Stimulated activated CD4-positive, alpha-beta T cell treated with anti-CD3 and anti-CD28 coated beads, Interleukin-1b, Interleukin-23, amount 100 ng/mL, for 1 hour (primary cell): ENCODE data around the gene ADGRG1.
"Not testable (repeated sequence)": the region's sequence is repeated elsewhere in the genome, so short reads cannot be mapped to it uniquely, and the experiment has no call there.

Experiments used
- DNase-seq, 2 donors: peaks; one replicate each; pipeline ENCODE4 v3.0.0-alpha.2; 2020; ENCODE audit warnings: low read depth in 2 of 2

Gene ADGRG1

DNA sequence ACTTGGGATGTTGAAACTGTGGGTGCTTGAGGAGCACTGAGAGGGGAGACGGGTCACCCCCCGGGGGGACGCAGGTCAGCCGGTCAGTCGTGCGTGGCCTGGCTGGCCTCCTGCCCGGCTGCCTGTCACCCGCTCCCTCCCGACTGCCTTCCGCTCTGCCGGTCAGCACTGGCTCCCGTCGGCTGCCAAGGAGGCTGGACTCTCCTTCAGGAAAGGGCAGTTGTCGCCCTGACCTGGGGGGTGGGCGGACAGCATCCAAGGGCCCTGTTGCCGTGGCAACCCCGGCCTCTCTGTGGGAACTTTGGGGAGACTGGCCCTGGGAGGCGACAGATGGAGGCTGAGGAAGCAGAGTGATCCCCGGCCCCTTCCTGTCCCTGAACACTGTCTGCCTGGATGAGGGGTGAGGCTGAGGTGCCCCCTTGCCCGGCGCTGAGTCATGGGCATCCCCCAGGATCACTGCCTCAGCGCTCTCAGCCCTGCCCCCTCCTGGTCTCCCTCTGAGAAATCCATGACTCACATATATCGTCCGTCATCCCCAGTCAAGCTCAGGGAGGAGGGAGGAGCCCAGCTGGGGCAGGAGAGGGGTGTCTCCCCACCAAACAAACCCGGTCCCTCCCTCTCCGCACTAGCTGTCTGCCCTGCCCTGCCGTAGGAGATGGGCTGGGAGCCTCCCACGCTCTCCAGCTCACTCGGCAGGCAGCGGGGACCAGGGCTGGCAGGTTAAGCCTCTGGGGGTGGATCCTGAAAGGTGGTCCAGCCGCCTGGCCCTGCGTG lies at the start of gene ADGRG1:
ADGRG1 (plus strand) TSS at position 623 of the 774 bp plus-strand sequence. CDS start 21,658 bp downstream, outside the sequence.
- DNase-seq, result peak in 1 of 2 donors; percentile 15

DNA sequence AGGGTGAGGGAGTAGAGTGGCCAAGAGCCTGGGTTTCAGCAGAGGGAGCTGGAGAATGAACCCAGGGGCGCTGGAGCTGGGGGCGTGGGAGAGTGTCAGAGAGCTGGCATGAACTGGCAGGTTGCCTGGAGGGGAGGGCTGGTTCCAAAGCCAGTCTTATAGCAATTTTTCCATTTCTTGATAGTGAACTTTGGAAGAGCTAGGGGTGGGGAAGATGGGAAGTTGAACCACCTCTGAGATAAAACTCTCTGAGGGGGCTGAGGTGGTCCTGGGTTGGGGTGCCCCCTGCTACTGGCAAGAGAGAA lies 49.1 kb upstream of the ADGRG1 start:
- DNase-seq, result no peak

DNA sequence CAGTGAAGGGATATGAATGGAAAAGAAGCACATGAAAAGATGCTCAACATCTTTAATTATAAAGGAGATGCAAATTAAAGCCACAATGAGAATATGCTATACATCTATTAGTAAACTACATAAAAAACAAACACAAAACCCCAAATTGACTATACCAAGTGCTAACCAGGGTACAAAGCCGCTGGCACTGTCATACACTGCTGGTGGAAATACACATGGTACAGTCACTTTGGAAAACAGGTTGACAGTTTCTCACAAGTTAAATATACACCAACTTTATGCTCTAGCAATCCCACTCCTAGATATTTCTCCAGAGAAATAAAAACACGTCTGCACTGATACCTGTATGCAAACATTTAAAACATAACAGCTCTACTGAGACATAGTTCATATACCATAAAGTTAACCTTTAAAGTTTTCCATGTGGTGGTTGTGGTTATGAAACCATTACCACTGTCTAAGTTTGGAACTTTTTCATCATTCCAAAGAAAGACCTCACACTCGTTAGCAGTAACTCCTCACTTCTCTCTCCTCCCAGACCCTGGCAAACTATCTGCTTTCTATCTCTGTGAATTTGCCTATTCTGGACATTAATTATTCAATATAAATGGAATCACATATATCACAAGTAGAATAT lies 43.3 kb upstream of the ADGRG1 start:
- no peak for DNase-seq

DNA sequence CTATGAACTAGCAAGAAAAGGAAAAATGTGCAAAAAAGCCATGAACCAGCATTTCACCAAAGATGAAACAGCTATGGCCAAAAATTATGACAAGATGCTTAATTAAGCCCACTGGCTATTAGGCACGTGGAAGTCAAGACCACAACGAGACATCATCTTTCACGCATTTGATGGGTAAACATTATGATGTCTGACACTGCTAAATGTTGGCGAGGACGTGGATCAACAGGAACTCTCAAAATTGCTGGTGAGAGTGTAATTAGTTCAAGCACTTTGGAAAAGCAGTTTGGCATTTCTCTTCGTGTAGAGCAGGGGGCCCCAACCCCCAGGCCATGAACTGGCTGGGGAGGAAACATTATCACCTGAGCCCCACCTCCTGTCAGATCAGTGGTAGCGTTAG lies 39.6 kb upstream of the ADGRG1 start:
- DNase-seq, result no peak

DNA sequence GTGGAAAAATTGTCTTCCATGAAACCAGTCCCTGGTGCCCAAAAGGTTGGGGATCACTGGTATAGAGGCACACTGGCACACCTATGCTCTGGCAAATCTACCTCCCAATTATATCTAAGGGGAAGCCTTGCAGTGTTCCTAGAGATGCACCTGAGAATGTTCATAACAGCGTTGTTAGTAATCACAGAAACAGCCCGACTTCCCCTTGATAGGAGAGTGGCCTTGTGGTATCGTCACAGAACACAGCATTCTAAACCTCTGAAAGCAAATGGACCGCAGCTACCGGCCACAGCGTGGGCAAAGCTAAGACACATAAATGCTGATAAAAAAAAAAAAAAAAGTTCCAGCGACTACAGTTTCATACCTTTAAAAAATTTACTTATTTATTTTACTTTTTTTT lies 39.1 kb upstream of the ADGRG1 start:
- no peak for DNase-seq

DNA sequence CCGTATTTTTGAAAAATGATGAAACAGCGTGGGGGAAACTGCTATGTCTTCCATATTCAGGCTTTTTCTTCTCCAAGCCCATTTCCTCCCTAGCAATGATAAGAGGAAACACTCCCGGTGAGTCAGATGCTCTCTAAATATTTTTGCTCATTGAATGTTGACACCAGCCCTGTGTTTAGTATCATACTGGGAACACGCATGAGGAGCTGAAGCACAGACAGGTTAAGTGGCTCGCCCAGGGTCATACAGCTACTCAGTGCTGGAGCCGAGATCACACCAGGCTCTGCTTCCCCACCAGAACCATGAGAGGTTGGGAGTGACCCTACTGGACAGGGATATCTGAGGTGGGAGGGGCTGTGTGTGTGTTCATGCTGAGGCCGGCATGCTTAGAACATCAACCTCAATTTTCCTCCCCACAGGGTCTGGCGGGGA lies 37.8 kb upstream of the ADGRG1 start:
- no peak for DNase-seq

DNA sequence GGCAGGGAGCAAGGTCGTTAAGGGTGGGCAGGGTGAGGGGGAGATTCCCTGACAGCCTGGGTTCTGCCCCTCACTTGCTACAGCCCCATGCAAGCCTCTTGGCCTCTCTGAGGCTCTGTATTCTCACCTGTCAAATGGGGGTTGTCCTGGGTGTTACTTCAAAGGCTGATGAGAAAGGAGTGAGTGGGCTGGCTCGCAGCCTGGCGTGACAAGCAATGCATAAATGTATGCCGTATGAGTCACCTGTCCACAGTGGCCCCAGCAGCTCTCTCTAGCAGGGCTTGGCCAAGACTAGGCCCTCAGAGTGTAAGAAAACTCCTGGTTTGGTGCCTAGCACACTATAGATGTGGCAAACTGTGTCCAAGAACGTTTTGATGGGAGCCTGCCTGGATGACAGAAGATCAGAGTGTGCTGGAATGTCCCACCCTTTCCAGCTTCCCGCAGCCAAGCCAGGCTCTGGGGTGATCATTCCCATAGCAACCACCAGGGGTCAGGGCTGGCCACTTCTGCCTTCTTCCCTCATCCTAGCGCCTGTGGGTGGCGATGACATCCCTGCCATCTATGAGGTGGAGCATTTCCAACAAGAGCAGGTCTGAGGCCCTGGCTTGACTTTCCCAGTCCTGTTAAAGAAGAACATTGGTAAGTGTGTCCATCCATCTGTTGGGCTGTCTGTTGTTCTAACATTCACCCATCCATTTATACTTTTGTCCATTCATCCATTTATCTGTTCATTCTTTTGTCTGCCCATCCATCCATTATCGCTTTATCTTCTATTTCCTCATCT lies 37.2 kb upstream of the ADGRG1 start:
- peak in 1 of 2 donors; percentile 37 for DNase-seq

DNA sequence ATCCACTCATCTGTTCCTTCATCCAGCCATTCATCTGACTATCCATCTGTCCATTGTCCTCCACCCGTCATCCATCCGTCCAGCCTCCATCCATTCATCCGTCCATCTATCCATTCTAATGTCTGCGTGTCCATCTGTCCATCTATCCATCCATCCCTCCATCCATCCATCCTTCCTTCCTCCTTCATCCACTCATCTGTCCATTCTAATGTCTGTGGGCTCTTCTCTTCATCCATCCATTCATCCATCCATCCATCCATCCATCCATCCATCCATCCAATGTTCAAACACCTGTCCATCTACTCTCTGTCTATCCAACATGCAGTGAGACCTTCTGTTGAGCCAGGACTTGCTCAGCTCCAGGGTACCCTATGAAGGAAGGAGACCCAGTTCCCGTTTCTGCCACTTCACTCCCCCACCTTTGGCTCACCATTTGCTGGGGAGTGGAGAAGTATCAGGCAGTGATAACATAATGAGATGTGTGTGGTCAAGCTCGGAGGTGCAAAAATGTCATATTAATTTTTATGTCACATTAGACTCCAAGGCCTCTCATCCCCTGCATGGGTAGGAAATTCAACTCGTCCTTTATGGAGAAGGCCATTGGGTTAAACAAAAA lies 36.5 kb upstream of the ADGRG1 start:
- no peak for DNase-seq

DNA sequence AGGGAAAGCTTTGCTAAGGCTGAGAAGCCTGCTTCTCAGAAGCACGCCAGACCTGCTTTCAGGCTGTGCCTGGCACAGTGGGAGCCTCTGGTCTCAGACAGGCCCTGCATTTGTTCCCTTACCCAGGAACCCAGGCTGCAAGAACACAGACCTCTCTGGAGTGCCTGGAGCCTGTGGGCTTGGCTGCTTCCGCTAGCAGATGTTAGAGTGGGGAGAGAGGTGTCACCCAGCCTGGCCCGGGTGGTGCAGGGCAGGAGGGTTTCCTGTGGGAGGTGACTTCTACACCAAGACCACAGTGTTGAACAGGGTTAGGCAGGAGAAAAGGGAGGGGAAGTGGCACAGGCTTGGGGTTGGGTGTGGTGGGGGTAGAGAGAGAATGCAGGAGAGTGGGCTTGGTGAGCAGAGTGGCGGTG lies 35.8 kb upstream of the ADGRG1 start:
- no peak for DNase-seq

DNA sequence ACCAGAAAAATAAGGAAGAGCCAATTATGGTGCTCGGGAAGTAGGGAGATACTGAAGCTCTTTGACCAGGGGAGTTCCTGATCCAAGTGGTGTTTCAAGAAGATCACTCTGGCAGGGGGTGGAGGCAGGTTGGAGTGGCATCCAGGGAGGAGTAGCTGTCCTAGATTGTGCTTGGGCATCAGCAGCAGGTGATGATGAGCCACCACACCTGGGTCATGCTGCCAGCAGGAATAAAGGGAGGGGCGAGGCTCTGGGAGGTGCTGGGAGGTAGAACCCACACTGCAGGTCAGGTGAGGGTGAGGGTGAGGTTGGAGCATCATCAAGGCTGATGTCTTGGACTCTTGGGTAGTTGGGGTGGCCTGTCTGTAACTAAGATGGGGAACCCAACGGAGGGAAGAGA lies 35.4 kb upstream of the ADGRG1 start:
- no peak for DNase-seq

DNA sequence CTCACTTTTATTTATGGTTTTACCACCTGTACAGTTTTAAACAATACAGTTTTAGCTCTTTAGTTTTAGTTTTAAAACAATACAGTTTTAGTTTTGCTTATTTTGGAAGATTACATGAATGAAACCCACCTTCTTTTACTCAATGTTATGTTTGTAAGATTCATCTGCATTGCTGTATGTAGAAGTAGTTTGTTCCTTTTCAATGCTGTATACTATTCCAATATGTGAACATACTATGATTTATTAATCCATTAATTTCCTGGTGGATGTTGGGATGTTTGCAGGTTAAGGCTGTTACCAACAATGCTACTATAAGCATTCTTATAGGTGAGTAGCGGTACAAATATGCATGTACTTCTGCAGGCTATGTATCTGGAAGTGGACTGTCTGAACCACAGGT lies 34.4 kb upstream of the ADGRG1 start:
- no peak for DNase-seq

DNA sequence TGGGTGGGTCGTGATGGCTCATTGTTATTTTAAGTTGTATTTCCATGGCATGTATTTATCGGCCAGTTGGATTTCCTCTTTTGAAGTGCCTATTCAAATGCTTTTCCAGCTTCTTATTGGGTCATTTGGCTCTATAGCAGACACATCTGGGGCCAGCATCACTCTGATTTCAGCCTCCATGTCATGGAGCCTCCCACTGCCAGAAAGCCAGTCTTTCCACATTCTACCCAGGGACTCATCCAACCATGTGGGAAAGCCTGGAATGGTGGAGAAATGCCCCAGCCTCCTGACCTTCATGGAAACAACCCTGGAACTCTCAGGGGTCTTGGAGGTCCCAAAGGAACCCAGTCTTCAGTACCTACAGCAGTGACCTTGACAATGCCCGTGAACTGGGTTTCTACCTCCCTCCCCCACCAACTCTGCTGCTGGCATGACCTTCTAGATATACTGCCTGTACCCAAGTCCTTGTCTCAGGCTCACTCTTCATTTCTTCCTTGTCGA lies 33.8 kb upstream of the ADGRG1 start:
- no peak for DNase-seq

DNA sequence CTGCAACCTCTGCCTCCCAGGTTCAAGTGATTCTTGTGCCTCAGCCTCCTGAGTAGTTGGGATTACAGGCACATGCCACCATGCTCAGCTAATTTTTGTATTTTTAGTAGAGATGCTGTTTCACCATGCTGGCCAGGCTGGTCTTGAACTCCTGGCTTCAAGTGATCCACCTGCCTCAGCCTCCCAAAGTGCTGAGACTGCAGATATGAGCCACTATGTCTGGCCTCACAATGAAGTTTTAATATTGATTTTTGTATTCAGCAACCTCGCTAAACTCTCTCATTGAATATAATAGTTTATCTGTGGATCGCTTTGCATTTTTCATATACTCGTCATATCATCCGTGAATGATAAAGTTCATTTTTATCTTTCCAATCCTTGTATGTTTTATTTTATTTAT lies 32.2 kb upstream of the ADGRG1 start:
- DNase-seq, result not testable (repeated sequence)

DNA sequence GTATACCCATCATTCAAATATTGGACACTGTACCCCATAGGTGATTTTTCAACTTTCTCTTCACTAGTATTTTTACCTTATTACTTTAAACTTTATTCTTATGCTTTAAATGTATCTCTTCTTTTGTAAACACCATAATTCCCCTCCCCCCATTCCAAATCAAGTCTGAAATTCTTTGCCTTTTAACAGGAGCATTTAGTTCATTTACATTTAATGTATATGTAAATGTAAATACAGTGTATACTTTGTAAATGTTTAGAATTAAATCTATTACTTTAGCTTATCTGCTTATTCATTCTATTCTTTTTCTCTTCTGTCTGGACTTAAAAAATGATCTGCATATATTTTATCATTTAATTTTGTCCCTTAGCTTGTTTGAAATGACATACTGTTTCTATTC lies 30.0 kb upstream of the ADGRG1 start:
- no peak for DNase-seq

DNA sequence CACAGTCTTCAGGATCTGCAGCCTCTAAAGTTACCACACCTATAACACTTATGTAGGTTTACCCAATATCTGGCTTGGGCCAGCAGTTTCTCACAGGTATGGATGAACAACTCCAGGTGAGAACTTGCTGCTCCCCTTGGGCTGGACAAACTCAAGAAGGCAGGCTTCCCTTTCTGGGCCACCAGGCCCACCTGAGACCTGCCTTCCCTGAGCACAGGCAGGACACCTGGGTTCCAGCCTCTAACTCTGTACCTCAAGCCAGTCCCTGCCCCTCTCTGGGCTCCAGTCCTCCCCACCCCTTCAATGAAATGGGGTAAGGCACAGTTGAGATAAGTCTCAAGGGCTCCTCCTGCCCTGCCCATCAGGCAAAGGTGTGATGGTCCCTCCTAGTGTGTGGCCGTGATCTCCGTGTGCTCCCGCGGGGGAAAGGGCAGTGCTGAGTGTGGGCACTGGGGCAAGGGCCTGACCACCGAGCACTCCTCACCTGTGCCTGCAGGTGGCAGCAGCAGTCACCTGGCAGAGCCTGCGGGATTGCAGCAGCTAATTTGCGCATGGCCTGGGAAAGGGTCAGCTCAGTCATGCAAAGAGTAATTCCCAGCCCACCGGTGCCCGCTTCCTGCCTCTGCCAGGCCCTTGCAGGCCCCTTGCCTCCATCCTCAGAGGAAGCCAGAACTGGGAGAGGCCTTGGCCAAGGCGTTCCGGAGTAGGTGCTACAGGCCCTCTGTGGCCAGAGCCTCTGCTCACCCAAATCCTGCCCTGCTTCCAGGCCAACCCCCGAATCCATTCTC lies 28.2 kb upstream of the ADGRG1 start:
- no peak for DNase-seq

DNA sequence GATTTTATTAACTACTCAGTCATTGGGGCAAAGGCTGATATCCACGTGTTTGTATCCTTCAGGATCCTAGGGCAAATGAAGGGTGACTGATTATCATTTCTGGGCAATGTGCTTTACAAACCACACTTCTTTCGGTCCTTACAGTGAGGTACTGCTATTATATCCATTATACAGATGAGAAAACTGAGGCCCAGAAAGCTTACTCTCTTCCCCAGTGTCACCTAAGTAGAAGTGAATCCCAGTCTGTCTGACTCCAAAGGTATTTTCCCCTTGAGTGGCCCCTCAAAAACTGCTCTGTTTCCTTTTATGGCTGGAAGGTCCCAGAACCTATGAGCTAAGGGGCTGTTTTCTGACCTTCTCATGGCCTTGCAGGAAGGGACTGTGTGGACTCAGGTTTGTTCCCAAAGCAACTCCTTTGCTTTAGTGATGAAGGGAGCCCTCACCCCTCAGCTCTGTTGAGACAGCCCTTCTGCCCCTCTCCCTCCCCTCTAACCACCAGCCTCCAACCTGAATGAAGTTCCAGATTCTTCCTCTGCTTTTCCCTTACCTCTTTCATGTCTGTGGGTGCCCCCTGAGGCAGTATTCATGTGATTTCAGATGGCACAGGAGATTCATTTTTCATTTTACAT lies 27.4 kb upstream of the ADGRG1 start:
- DNase-seq, result no peak

DNA sequence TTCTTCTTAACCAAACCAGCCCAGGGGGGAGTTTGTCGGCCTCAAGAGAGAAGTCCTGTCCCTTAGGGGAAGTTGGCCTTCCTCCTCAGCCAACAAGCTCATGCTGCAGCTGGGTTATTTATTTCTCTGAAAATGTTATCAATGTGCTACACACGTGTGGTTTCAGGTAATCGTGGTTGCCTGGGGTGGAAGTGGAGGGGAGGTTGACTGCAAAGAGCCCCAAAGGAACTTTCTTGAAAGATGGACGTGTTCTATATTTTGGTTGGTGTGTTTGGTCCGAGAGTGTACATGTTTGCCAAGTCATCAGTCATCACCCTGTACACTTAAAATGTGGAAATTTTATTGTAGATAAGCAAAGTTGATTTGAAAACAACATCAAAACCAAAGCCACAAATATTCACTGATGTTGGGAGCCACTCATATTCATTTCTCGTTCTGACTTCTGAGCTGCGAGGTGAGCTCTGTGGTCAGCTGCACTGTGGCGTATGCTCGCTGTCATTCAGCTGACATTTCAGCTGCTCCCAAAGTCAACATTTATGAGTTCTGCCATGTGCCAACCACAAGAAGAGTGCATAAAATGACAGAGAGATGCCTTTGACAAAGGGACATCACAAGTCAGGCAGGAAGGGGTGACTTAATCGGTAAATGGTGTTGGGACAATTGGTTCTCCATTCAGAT lies 26.5 kb upstream of the ADGRG1 start:
- no peak for DNase-seq

DNA sequence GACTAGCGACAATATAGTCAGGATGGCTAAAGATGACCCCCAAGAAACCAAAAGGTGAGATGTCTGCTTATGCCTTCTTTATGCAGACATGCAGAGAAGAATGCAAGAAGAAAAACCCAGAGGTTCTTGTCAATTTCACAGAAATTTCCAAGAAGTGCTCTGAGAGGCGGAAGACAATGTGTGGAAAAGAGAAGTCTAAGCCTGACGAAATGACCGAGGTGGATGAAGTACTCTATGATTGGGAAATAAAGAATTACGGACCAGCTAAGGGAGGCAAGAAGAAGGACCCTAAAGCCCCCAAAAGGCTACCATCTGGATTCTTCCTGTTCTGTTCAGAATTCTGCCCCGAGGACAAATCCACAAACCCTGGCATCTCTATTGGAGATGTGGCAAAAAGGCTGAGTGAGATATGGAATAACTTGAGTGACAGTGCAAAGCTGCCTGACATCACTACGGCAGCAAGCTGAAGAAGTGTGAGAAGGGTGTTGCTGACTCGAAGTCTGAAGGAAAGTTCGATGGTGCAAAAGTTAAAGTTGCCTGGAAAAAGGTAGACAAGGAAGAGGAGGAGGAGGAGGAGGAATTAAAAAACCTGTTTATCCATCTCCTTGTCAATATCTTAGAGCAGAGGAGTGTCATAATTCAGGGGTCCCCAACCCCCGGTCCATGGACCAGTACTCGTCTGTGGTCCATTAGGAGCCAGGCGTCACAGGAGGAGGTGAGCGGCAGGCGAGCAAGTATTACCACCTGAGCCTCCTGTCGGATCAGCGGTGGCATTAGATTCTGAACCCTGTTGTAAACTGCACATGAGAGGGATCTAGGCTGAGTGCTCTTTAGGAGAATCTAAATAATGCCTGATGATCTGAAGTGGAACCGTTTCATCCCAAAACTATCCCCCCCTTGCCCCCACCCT lies 25.1 kb upstream of the ADGRG1 start:
- DNase-seq, result no peak

DNA sequence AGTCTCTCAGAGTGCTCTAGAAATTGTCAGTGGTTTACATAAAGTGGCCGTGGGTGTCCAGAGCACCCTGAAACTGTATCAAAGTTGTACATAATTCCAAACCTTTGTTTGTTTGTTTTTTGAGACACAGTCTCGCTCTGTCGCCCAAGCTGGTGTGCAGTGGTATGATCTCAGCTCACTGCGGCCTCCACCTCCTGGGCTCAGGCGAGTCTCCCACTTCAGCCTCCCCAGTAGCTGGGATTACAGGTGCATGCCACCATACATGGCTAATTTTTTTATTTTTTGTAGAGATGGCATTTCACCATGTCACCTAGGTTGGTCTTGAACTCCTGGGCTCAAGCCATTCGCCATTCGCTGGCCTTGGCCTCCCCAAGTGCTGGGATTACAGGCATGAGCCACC lies 24.3 kb upstream of the ADGRG1 start:
- DNase-seq, result no peak
